ENCODE data around the gene EHBP1L1.

The EHBP1L1 gene

DNA sequence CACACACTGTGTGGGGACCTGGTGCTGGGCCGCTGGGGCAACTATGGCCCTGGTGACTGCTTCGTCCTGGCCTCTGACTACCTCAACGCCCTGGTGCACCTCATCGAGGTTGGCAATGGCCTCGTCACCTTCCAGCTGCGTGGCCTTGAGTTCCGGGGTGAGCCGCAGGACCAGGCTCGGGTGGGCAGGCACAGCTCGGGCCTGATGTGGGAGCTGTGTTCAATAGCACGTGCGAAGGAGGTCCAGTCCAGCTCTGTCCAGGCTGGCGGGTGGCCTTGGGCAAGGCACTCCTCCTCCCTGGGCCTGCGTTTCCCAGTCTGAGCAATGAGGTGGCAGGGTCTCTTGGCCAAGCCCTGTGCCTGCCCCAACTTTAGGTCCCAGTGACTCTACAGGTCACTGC, 53.7 kb downstream of the EHBP1L1 start:
- no peak for TF ChIP-seq CTCF (IDR thresholded peaks at IDR 0.05)

- no peak for TF ChIP-seq CTCF (IDR thresholded peaks at IDR 0.05)
These were observed 54.4 kb downstream of the EHBP1L1 start for GRCh38 chr11:65630215-65630614.

DNA sequence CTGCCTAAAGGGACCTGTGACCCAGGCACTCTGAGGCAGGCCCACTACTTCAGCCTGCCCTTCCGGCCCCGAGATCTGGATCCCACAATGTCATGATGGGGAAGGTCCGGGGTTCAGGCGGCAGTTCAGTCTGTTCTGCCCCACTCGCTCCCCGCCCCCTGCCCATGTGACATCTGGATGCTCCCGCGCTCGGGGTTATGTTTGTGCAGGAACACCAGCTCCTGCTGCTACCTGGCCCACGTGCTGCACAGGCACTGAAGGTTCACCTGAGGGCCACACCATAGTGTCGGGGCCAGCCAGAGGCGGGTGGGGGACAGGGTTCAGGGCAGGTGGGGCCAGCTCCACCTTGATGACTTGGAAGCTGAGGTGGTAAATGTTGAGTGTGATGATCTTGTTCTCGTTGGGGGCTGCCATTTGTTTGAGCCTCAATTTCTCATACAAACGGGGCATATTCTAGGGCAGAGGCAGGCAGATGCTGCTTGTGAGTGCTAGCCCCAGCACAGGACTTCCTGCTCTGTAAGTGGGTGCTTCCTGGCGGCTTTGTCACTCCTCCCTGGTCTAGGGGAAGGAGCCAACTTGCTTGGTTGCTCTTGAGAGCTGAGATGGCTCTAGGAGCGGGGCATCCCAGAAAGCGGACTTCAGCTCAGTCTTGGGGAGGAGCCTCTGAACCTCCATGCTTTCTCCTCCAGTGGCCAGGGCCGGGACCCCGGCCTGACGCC, 57.7 kb downstream of the EHBP1L1 start:
- no peak for TF ChIP-seq CTCF (IDR thresholded peaks at IDR 0.05)

DNA sequence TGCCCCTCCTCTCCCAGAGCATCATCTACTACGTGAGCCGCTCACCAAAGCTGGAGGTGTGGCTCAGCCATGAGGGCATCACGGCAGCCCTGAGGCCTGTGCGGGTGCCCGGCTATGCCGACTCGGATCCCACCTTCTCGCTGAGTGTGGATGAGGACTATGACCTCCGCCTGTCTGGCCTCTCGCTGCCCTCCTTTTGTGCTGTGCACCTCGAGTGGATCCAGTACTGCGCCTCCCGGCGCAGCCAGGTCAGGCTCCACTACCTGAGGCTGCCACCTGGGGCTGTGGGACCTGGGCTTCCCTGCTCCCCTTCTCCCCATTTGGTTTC, 58.2 kb downstream of the EHBP1L1 start:
- no peak for TF ChIP-seq CTCF (IDR thresholded peaks at IDR 0.05)

GRCh38 chr11:65634440-65634839, 58.6 kb downstream of the EHBP1L1 start:
- TF ChIP-seq CTCF (IDR thresholded peaks at IDR 0.05): no peak

GRCh38 chr11:65634905-65635731, 59.3 kb downstream of the EHBP1L1 start:
- no peak for TF ChIP-seq CTCF (IDR thresholded peaks at IDR 0.05)

- TF ChIP-seq CTCF (IDR thresholded peaks at IDR 0.05): no peak
These were observed 60.5 kb downstream of the EHBP1L1 start for GRCh38 chr11:65636108-65637031.

Data from LNCAP (cell line).